K562 (cell line): Measurements from ENCODE around the gene C2CD4D. TPM values are rescaled to one million over a fixed set of nuclear protein-coding genes. Genes with fewer than 3 reads are reported as not detected.
A peak's percentile ranks its signal among the peaks of the same experiment; 100 is the strongest.

Experiments
- ATAC-seq: fragments of 200-7000 bp; cut with Tn5 transposase; 3 replicates; pipeline ENCODE4 v1.9.1; 2020; ENCODE audit warnings: moderate library complexity
- BruUV-seq: library from RNA; stranded (reverse); fragments of 400-500 nt; replicated peaks from 2 replicates; lab custom pipeline; 2021; lab: Mats Ljungman, UMichigan
- CTCF ChIA-PET: fragments of 300-600 bp; formaldehyde crosslinking; extraction: SDS; loops from one replicate; lab custom pipeline; 2021; ENCODE audit warnings: low intra/inter-chr PET ratio; lab: Yijun Ruan, JAX
- POLR2A ChIA-PET: fragments of 300-600, 350-650 bp; sonication (Branson Sonifier 250); formaldehyde crosslinking; extraction: SDS; loops from one replicate; lab custom pipeline; 2021; ENCODE audit warnings: antibody characterized with exemption, inconsistent platforms; lab: Yijun Ruan, JAX
- DNase-seq, 4 experiments: peaks; one replicate each; pipeline versions ENCODE4 v3.0.0 to v3.0.0-alpha.2; 2011 to 2018; ENCODE audit warnings: low spot score in 3 of 4, mixed read lengths in 3 of 4; ENCODE audit errors: extremely low read depth in 1 of 4
- FAIRE-seq: peaks from 2 replicates; lab custom pipeline; 2011; peaks lifted over from hg19 to GRCh38; lab: Jason Lieb, UNC
- H2AFZ ChIP-seq: 2 replicates; pipeline ENCODE4 v1.6.0; 2011; ENCODE audit warnings: low read depth, low read length, control low read depth, inconsistent platforms
- H3K27ac ChIP-seq: fragments of 200-600 bp; 3 replicates; pipeline ENCODE4 v1.8.0; 2011; ENCODE audit warnings: low read depth, mild to moderate bottlenecking, control low read depth, inconsistent platforms, low read length, moderate library complexity, mixed read lengths; ENCODE audit errors: extremely low read depth
- H3K27me3 ChIP-seq, 2 experiments: fragments of 300-600 bp in 1 of 2; 2 replicates in 1 of 2; 3 replicates in 1 of 2; pipeline versions ENCODE4 v1.6.0 to v1.8.0; 2011; ENCODE audit warnings: inconsistent platforms in 2 of 2, low read length in 2 of 2, mild to moderate bottlenecking in 1 of 2, mixed read lengths in 1 of 2, moderate library complexity in 1 of 2; ENCODE audit not compliant: control insufficient read depth in 2 of 2, insufficient read depth in 2 of 2
- H3K36me3 ChIP-seq: fragments of 300-600 bp; 3 replicates; pipeline ENCODE4 v1.8.0; 2011; ENCODE audit warnings: mild to moderate bottlenecking, low read length, inconsistent platforms; ENCODE audit not compliant: control insufficient read depth, insufficient read depth
- H3K4me1 ChIP-seq, 2 experiments: fragments of 200-600 bp in 1 of 2; replicated peaks in 1 of 2; 2 replicates in 1 of 2; 3 replicates in 1 of 2; pipeline versions ENCODE4 v1.5.1 to v1.8.0; 2011; ENCODE audit warnings: inconsistent platforms in 2 of 2, low read length in 2 of 2, mild to moderate bottlenecking in 1 of 2, mixed read lengths in 1 of 2, moderate library complexity in 1 of 2; ENCODE audit not compliant: control insufficient read depth in 2 of 2, insufficient read depth in 2 of 2
- H3K4me2 ChIP-seq: 2 replicates; pipeline ENCODE4 v1.6.1; 2011; ENCODE audit warnings: low read length, control low read depth, inconsistent platforms, mixed read lengths; ENCODE audit not compliant: insufficient read depth
- H3K4me3 ChIP-seq: fragments of 200-600 bp; sonication (generic), shearing (Covaris generic); 2 replicates; pipeline ENCODE4 v1.5.1; 2016; ENCODE audit warnings: control low read depth, inconsistent platforms
- H3K79me2 ChIP-seq: fragments of 200-600 bp; 3 replicates; pipeline ENCODE4 v1.8.0; 2011; ENCODE audit warnings: low read length, inconsistent platforms; ENCODE audit not compliant: control insufficient read depth, insufficient read depth
- H3K9ac ChIP-seq, 2 experiments: 2 replicates each; pipeline versions ENCODE4 v1.6.0 to v1.6.1; 2011; ENCODE audit warnings: low read depth in 2 of 2, low read length in 2 of 2, control low read depth in 1 of 2, inconsistent platforms in 1 of 2, mild to moderate bottlenecking in 1 of 2, mixed read lengths in 1 of 2; ENCODE audit not compliant: insufficient read depth in 1 of 2
- H3K9me1 ChIP-seq: one replicate; pipeline ENCODE4 v1.6.0; 2011; ENCODE audit warnings: inconsistent platforms, mild to moderate bottlenecking, low read length, moderate library complexity; ENCODE audit not compliant: control insufficient read depth, insufficient read depth
- H3K9me3 ChIP-seq: replicated peaks from 2 replicates; pipeline ENCODE4 v1.5.1; 2011; ENCODE audit warnings: low read depth, low read length, inconsistent platforms; ENCODE audit not compliant: control insufficient read depth, insufficient read depth
- H4K20me1 ChIP-seq: replicated peaks from 2 replicates; pipeline ENCODE4 v1.6.1; 2011; ENCODE audit warnings: low read length, inconsistent platforms, mixed read lengths; ENCODE audit not compliant: control insufficient read depth, insufficient read depth
- E2F6 ChIP-seq, 2 experiments: IDR thresholded peaks; 2 replicates each; pipeline ENCODE4 v1.6.1; 2011; ENCODE audit warnings: borderline replicate concordance in 1 of 2, control low read depth in 1 of 2, low read depth in 1 of 2, low read length in 1 of 2, mild to moderate bottlenecking in 1 of 2, mixed read lengths in 1 of 2, moderate library complexity in 1 of 2; ENCODE audit not compliant: insufficient read depth in 1 of 2, insufficient read length in 1 of 2, poor library complexity in 1 of 2, severe bottlenecking in 1 of 2; ENCODE audit errors: extremely low read depth in 1 of 2
- HEY1 ChIP-seq: fragments of 250-450 bp; sonication (Bioruptor Pico); IDR thresholded peaks from 2 replicates; pipeline ENCODE4 v1.5.0; 2020; ENCODE audit warnings: mild to moderate bottlenecking, moderate library complexity, borderline replicate concordance
- HMGN3 ChIP-seq: IDR thresholded peaks from 2 replicates; pipeline ENCODE4 v1.6.1; 2011; ENCODE audit warnings: borderline replicate concordance, low read depth, mild to moderate bottlenecking, mixed read lengths, low read length; ENCODE audit not compliant: insufficient read length; ENCODE audit errors: extremely low read depth
- MLX ChIP-seq, 2 experiments: fragments of 450-650 bp in 1 of 2; sonication (generic) in 1 of 2; formaldehyde crosslinking; conservative IDR thresholded peaks; 2 replicates each; pipeline versions ENCODE4 v1.4.0 to v1.8.1; 2020 to 2022; ENCODE audit warnings: mild to moderate bottlenecking in 1 of 2, missing genetic modification reagents in 1 of 2
- PTBP1 ChIP-seq: fragments of 200-400 bp; formaldehyde crosslinking; IDR thresholded peaks from 2 replicates; pipeline ENCODE4 v1.6.1; 2017; ENCODE audit warnings: low read depth, low read length
- SREBF2 ChIP-seq: sonication (generic); formaldehyde crosslinking; IDR thresholded peaks from 2 replicates; pipeline ENCODE4 v1.4.0; 2020; ENCODE audit warnings: mild to moderate bottlenecking, missing genetic modification reagents
- ZNF76 ChIP-seq: fragments of 250-450 bp; sonication (Bioruptor Pico); IDR thresholded peaks from 2 replicates; pipeline ENCODE4 v1.4.0; 2020; ENCODE audit warnings: mild to moderate bottlenecking, moderate library complexity, borderline replicate concordance
- WGBS: fragments of 100-300 bp; shearing (Covaris generic); methylation state at CpG from one replicate; pipeline ENCODE4 v1.1.6; 2016; ENCODE audit warnings: low coverage, mixed read lengths; ENCODE audit not compliant: insufficient coverage; ENCODE audit errors: missing lambda C conversion rate; 5-methylcytosine and 5-hydroxymethylcytosine counted together
- in situ Hi-C: fragments of 300-500 bp; cut with MboI; formaldehyde crosslinking; loops from 4 replicates; pipeline ENCODE4 v1.15.0; 2018; ENCODE audit warnings: inconsistent platforms, mixed read lengths
- intact Hi-C: fragments of 100-400 bp; cut with micrococcal nuclease; formaldehyde crosslinking; loops from 2 replicates; pipeline ENCODE4 v1.14.2; 2022
- polyA plus RNA-seq, 8 experiments: library from polyadenylated mRNA; depleted of rRNA in 4 of 8; stranded (reverse) in 5 of 8; unstranded in 3 of 8; fragments of >200 nt; fragmentation: Nextera tagmentation in 2 of 8; fragmentation: Illumina TruSeq in 1 of 8; extraction: Ambion mirVana in 2 of 8; extraction: Trizol in 1 of 8; gene quantifications; 2 replicates each; pipeline versions ENCODE4 v1.2.1 to v1.2.3, GENCODE V29; 2011 to 2014; ENCODE audit warnings: inconsistent platforms in 1 of 8, missing spikeins in 1 of 8
- total RNA-seq, 7 experiments: library from RNA; depleted of rRNA in 6 of 7; stranded (reverse); fragments of >200 nt in 6 of 7; fragmentation: Illumina TruSeq in 2 of 7; extraction: Trizol in 2 of 7; gene quantifications; 2 replicates each; pipeline versions ENCODE4 v1.2.1 to v1.2.3, GENCODE V29; 2011 to 2021; ENCODE audit warnings: low replicate concordance in 1 of 7
- TF ChIP-seq, protein P1 (sequence below), 2 experiments: IDR thresholded peaks; 2 replicates each; pipeline ENCODE4 v1.6.1; 2012; ENCODE audit warnings: improper control_type of control experiment in 2 of 2, low read depth in 2 of 2, low read length in 2 of 2, borderline replicate concordance in 1 of 2
- TF ChIP-seq, protein P2 (sequence below), 2 experiments: fragments of 150-350 bp in 1 of 2; IDR thresholded peaks; 2 replicates each; pipeline ENCODE4 v1.6.1; 2012 to 2016; ENCODE audit warnings: low read depth in 2 of 2, low read length in 2 of 2, mild to moderate bottlenecking in 1 of 2, moderate library complexity in 1 of 2
- TF ChIP-seq, protein P3 (sequence below): fragments of 450-650 bp; IDR thresholded peaks from 2 replicates; pipeline ENCODE4 v1.6.1; 2016; ENCODE audit warnings: borderline replicate concordance

The C2CD4D gene
- total and polyA plus RNA-seq, 9 of the 15 experiments (the other 6 are each of a cell fraction or from before 2014, with no cell fraction given), result not detected

DNA sequence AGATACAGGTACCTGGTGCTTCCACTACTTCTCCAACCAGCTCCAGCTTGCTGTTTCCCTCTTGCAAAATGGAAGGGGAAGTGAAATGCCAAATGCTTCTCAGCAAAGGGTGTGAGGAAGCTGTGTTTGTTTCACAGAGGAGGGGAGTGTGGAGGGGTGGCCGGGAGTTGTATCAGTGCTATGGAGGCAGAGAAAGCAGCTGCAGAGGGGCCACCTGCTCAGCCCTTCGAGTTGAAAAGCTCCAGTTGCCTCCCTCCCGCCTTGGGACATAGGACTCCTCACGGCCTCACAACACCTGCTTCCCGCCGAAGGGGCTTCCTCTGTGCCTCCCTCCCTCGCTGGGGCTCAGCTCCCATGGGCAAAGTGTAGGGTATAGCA lies 22.3 kb downstream of the C2CD4D start:
- no peaks in the 10 kb centered on the region for H3K9me3 ChIP-seq
- no peak for DNase-seq
- H3K9ac ChIP-seq, result peak overlapping the region in 1 of 2 experiments; percentile 33; a peak in 1 of 4 replicates
- H4K20me1 ChIP-seq, result peaks cover 10% of the 10 kb centered on the region; the same call in 1 of the 2 replicates
- intact Hi-C loops, result no loop called here
- ChIA-PET CTCF (no interaction called here), POLR2A (no interaction called here)
- H3K36me3 ChIP-seq, result no peaks in the 10 kb centered on the region
- peaks cover 0 to 1% of the 10 kb centered on the region in 2 experiments; a peak in 2 of 5 replicates for H3K4me1 ChIP-seq
- no peak for ATAC-seq
- no peak overlapping the region for H3K4me3 ChIP-seq
- no peaks in the 10 kb centered on the region for H3K79me2 ChIP-seq
- FAIRE-seq, result no peak
- H3K27me3 ChIP-seq, result peaks cover 64 to 80% of the 10 kb centered on the region in 2 experiments
- H3K9me1 ChIP-seq, result no peaks in the 10 kb centered on the region
- H2AFZ ChIP-seq, result no peak overlapping the region
- BruUV-seq, result no TSS peak
- 1% methylated on average over 7 of the region's 7 CpGs for WGBS
- H3K4me2 ChIP-seq, result no peak overlapping the region
- in situ Hi-C loops, result no loop called here
- H3K27ac ChIP-seq, result no peak overlapping the region
- no peak for TF ChIP-seq PTBP1
- no peak for TF ChIP-seq MLX (CRISPR knock-in tag; conservative IDR thresholded peaks at IDR 0.05)
- TF ChIP-seq HMGN3, result no peak
- TF ChIP-seq, protein P1, sequence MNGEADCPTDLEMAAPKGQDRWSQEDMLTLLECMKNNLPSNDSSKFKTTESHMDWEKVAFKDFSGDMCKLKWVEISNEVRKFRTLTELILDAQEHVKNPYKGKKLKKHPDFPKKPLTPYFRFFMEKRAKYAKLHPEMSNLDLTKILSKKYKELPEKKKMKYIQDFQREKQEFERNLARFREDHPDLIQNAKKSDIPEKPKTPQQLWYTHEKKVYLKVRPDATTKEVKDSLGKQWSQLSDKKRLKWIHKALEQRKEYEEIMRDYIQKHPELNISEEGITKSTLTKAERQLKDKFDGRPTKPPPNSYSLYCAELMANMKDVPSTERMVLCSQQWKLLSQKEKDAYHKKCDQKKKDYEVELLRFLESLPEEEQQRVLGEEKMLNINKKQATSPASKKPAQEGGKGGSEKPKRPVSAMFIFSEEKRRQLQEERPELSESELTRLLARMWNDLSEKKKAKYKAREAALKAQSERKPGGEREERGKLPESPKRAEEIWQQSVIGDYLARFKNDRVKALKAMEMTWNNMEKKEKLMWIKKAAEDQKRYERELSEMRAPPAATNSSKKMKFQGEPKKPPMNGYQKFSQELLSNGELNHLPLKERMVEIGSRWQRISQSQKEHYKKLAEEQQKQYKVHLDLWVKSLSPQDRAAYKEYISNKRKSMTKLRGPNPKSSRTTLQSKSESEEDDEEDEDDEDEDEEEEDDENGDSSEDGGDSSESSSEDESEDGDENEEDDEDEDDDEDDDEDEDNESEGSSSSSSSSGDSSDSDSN (IDR thresholded peaks at IDR 0.05; ENCODE audit: borderline replicate concordance in 1 of 2, low read depth in 2 of 2, low read length in 2 of 2), result no peak
- TF ChIP-seq ZNF76, result no peak
- TF ChIP-seq, protein P2, sequence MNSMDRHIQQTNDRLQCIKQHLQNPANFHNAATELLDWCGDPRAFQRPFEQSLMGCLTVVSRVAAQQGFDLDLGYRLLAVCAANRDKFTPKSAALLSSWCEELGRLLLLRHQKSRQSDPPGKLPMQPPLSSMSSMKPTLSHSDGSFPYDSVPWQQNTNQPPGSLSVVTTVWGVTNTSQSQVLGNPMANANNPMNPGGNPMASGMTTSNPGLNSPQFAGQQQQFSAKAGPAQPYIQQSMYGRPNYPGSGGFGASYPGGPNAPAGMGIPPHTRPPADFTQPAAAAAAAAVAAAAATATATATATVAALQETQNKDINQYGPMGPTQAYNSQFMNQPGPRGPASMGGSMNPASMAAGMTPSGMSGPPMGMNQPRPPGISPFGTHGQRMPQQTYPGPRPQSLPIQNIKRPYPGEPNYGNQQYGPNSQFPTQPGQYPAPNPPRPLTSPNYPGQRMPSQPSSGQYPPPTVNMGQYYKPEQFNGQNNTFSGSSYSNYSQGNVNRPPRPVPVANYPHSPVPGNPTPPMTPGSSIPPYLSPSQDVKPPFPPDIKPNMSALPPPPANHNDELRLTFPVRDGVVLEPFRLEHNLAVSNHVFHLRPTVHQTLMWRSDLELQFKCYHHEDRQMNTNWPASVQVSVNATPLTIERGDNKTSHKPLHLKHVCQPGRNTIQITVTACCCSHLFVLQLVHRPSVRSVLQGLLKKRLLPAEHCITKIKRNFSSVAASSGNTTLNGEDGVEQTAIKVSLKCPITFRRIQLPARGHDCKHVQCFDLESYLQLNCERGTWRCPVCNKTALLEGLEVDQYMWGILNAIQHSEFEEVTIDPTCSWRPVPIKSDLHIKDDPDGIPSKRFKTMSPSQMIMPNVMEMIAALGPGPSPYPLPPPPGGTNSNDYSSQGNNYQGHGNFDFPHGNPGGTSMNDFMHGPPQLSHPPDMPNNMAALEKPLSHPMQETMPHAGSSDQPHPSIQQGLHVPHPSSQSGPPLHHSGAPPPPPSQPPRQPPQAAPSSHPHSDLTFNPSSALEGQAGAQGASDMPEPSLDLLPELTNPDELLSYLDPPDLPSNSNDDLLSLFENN (IDR thresholded peaks at IDR 0.05; ENCODE audit: low read depth in 2 of 2, low read length in 2 of 2), result no peak
- no peak for TF ChIP-seq SREBF2 (CRISPR knock-in tag)
- TF ChIP-seq E2F6 (IDR thresholded peaks at IDR 0.05; ENCODE audit: borderline replicate concordance in 1 of 2, extremely low read depth in 1 of 2, insufficient read depth in 1 of 2, insufficient read length in 1 of 2, low read depth in 1 of 2, low read length in 1 of 2, poor library complexity in 1 of 2, severe bottlenecking in 1 of 2), result peak in 1 of 2 experiments; percentile 24
- TF ChIP-seq, protein P3, sequence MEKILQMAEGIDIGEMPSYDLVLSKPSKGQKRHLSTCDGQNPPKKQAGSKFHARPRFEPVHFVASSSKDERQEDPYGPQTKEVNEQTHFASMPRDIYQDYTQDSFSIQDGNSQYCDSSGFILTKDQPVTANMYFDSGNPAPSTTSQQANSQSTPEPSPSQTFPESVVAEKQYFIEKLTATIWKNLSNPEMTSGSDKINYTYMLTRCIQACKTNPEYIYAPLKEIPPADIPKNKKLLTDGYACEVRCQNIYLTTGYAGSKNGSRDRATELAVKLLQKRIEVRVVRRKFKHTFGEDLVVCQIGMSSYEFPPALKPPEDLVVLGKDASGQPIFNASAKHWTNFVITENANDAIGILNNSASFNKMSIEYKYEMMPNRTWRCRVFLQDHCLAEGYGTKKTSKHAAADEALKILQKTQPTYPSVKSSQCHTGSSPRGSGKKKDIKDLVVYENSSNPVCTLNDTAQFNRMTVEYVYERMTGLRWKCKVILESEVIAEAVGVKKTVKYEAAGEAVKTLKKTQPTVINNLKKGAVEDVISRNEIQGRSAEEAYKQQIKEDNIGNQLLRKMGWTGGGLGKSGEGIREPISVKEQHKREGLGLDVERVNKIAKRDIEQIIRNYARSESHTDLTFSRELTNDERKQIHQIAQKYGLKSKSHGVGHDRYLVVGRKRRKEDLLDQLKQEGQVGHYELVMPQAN, result no peak
- no peak for TF ChIP-seq HEY1 (CRISPR knock-in tag)
